ENCODE data around the gene OR8D1.

The OR8D1 gene

GRCh38 chr11:124313849-124314248 lies at the start of gene OR8D1:
TSS of gene OR8D1 (minus strand) at chr11:124313949. CDS start at chr11:124310766, 3,183 bp downstream.
- POLR2A ChIA-PET (ENCODE audit: low non-redundant PET) = no interaction called here
- CTCF ChIA-PET = no interaction called here
- H3K27ac ChIP-seq = no peak within 1 kb of the TSS
- TF ChIP-seq CTCF (conservative IDR thresholded peaks at IDR 0.05; ENCODE audit: low read depth) = no peak
- DNase-seq (ENCODE audit: low spot score) = no peak

- no peak for DNase-seq (ENCODE audit: low spot score)
- POLR2A ChIA-PET (ENCODE audit: low non-redundant PET) = no interaction called here
- no peak for TF ChIP-seq CTCF (conservative IDR thresholded peaks at IDR 0.05; ENCODE audit: low read depth)
- H3K27ac ChIP-seq = no peak overlapping the region
- CTCF ChIA-PET = no interaction called here
These were observed 45.8 kb upstream of the OR8D1 start for GRCh38 chr11:124359566-124359965.

GRCh38 chr11:124346311-124346955 lies 32.7 kb upstream of the OR8D1 start:
- no peak for DNase-seq (ENCODE audit: low spot score)
- CTCF ChIA-PET = no interaction called here
- TF ChIP-seq CTCF (conservative IDR thresholded peaks at IDR 0.05; ENCODE audit: low read depth) = no peak
- POLR2A ChIA-PET (ENCODE audit: low non-redundant PET) = no interaction called here
- H3K27ac ChIP-seq = no peak overlapping the region

- POLR2A ChIA-PET (ENCODE audit: low non-redundant PET) = no interaction called here
- TF ChIP-seq CTCF (conservative IDR thresholded peaks at IDR 0.05; ENCODE audit: low read depth) = no peak
- DNase-seq (ENCODE audit: low spot score) = no peak
- H3K27ac ChIP-seq = no peak overlapping the region
- CTCF ChIA-PET = interaction anchor here (0.6 kb wide), 2 partner anchors 19 to 211 kb away, joined by 3 to 5 read pairs; no protein-coding TSS in a partner anchor
These were observed 30.6 kb upstream of the OR8D1 start for GRCh38 chr11:124344346-124344745.

- CTCF ChIA-PET = no interaction called here
- no peak for TF ChIP-seq CTCF (conservative IDR thresholded peaks at IDR 0.05; ENCODE audit: low read depth)
- POLR2A ChIA-PET (ENCODE audit: low non-redundant PET) = no interaction called here
- DNase-seq (ENCODE audit: low spot score) = no peak
- H3K27ac ChIP-seq = no peak overlapping the region
These were observed 26.3 kb upstream of the OR8D1 start for GRCh38 chr11:124340142-124340447.

- no peak for TF ChIP-seq CTCF (conservative IDR thresholded peaks at IDR 0.05; ENCODE audit: low read depth)
- no peak overlapping the region for H3K27ac ChIP-seq
- ChIA-PET POLR2A (ENCODE audit: low non-redundant PET) (no interaction called here), CTCF (no interaction called here)
- DNase-seq (ENCODE audit: low spot score) = no peak
These were observed 25.8 kb upstream of the OR8D1 start for GRCh38 chr11:124339396-124340141.

Data from RWPE1 (cell line).